Stomach (tissue), 9 donors: ENCODE measurements around the gene IKZF1. TPM values are rescaled to one million over a fixed set of nuclear protein-coding genes. Genes with fewer than 3 reads are reported as not detected.

Source experiments
- DNase-seq, 2 donors: peaks; one replicate each; pipeline versions ENCODE4 v3.0.0 to v3.0.0-alpha.2; 2013 to 2019
- H3K27ac ChIP-seq, 5 donors: fragments of 200-600 bp in 4 of 5; sonication (generic) in 4 of 5; one replicate each; pipeline ENCODE4 v1.5.1; 2013 to 2019; ENCODE audit warnings: mild to moderate bottlenecking in 1 of 5, moderate library complexity in 1 of 5
- H3K27me3 ChIP-seq, 3 donors: fragments of 200-600 bp; sonication (generic); one replicate each; pipeline ENCODE4 v1.5.1; 2017 to 2019; ENCODE audit warnings: mixed run types in 1 of 3
- H3K36me3 ChIP-seq, 4 donors: fragments of 200-600 bp; sonication (generic); 1 replicate in 3 of 4; 2 replicates in 1 of 4; pipeline ENCODE4 v1.5.1; 2016 to 2019
- H3K4me1 ChIP-seq, 4 donors: fragments of 200-600 bp; sonication (generic); one replicate each; pipeline ENCODE4 v1.5.1; 2016 to 2019
- H3K4me3 ChIP-seq, 4 donors: fragments of 200-600 bp; sonication (generic) in 3 of 4; one replicate each; pipeline ENCODE4 v1.5.1; 2016 to 2019; ENCODE audit warnings: mild to moderate bottlenecking in 1 of 4
- H3K9me3 ChIP-seq, 4 donors: fragments of 200-600 bp; sonication (generic); one replicate each; pipeline ENCODE4 v1.5.1; 2016 to 2019
- CTCF ChIP-seq, 7 experiments: fragments of 450-650 bp in 4 of 7; fragments of 200-600 bp in 3 of 7; sonication (generic) in 3 of 7; IDR thresholded peaks; one replicate each; pipeline ENCODE4 v1.5.1; 2016 to 2019; ENCODE audit warnings: antibody characterized with exemption in 7 of 7, control low read depth in 2 of 7, mild to moderate bottlenecking in 1 of 7
- EP300 ChIP-seq: sonication (generic); formaldehyde crosslinking; IDR thresholded peaks from one replicate; pipeline ENCODE4 v1.6.1; 2017; ENCODE audit warnings: antibody characterized with exemption
- POLR2A ChIP-seq, 4 donors: fragments of 450-650 bp; IDR thresholded peaks; one replicate each; pipeline ENCODE4 v1.6.1; 2016; ENCODE audit warnings: antibody characterized with exemption in 4 of 4, control low read depth in 2 of 4, mild to moderate bottlenecking in 1 of 4, moderate library complexity in 1 of 4
- POLR2AphosphoS5 ChIP-seq, 3 donors: sonication (generic); formaldehyde crosslinking; IDR thresholded peaks; one replicate each; pipeline ENCODE4 v1.6.1; 2016; ENCODE audit warnings: antibody characterized with exemption in 3 of 3
- WGBS, 5 donors: extraction: QIAGEN DNeasy Blood & Tissue Kit in 3 of 5; methylation state at CpG; one replicate each; pipeline versions ENCODE4 v1.1.5 to v1.1.7; 2013 to 2018; 5-methylcytosine and 5-hydroxymethylcytosine counted together
- intact Hi-C: fragments of 100-400 bp; cut with DNase I; formaldehyde crosslinking; loops from one replicate; pipeline ENCODE4 v1.15.1; 2023; ENCODE audit warnings: low total_unique reads
- polyA plus RNA-seq, 3 donors: library from polyadenylated mRNA; stranded (reverse); fragments of 200-250 nt; gene quantifications; one replicate each; pipeline ENCODE4 v1.2.3, GENCODE V29; 2013
- total RNA-seq, 5 donors: library from RNA; depleted of rRNA; stranded (reverse); fragments of >200 nt; gene quantifications; one replicate each; pipeline versions ENCODE4 v1.1.0 to v1.2.3, GENCODE V29; 2014 to 2016
- donor health status: healthy with polysubstance abuse.
- donor health status: Bipolar disorder and iron deficiency.
- donor health status: healthy.

The IKZF1 gene
- total and polyA plus RNA-seq, 8 donors: 1.5 to 139 (median 9.7) TPM

DNA sequence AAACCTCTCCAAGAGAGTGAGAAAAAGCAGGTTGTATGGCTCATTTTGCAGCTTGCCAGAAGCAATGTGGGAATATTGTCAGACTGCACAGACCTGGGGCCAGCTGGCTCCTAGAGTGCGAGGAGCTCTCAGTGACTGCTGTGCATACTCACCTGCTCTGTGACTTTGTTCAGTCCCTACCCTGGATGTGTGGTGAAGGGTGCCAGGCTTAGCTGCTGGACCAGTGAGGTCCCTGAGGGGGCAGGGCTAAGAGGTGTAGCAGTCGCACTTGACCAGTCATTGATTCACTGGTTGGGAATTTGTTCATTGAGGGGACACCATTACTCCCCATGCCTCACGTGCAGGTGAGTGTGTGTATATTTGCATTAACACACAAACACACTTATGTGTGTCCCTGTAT, 60.1 kb downstream of the IKZF1 start:
- TF ChIP-seq POLR2AphosphoS5 (IDR thresholded peaks at IDR 0.05): no peak
- TF ChIP-seq EP300: no peak
- no peak for TF ChIP-seq POLR2A (IDR thresholded peaks at IDR 0.05)
- TF ChIP-seq CTCF (IDR thresholded peaks at IDR 0.05): no peak
- intact Hi-C loops: no loop called here
- no peaks in the 10 kb centered on the region for H3K36me3 ChIP-seq
- WGBS, 5 donors: 58 to 77% (median 68%) methylated on average over 3 of the region's 3 CpGs
- no peaks in the 10 kb centered on the region for H3K27me3 ChIP-seq
- DNase-seq: no peak
- peak overlapping the region in 1 of 5 donors; percentile 34 for H3K27ac ChIP-seq
- H3K4me3 ChIP-seq: no peak overlapping the region
- peaks cover 0 to 6% (median 0%) of the 10 kb centered on the region in 4 donors for H3K4me1 ChIP-seq
- H3K9me3 ChIP-seq: peaks cover 0 to 11% (median 3%) of the 10 kb centered on the region in 4 donors

DNA sequence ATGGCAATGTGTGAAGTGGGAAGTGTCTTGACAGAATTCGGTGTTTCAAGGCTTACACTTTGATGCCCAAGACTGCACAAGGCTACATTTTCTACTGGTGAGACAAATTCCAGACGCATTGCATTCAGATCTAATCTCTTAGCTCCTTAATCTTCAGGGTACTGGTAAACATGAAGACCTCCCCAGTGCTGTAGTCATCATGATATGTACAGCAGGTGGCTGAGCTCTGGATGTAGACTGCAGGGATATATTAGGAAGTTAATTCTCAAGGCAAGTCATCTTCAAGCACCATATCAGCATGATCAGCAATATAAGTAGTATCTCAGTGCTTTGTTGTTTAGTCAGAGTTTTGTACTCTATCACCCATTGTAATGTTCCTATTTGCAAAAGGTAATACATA, 61.8 kb downstream of the IKZF1 start:
- no peak for TF ChIP-seq CTCF (IDR thresholded peaks at IDR 0.05)
- no peak for TF ChIP-seq EP300
- no peak for TF ChIP-seq POLR2A (IDR thresholded peaks at IDR 0.05)
- TF ChIP-seq POLR2AphosphoS5 (IDR thresholded peaks at IDR 0.05): no peak
- Histone ChIP-seq H3K27ac (no peak overlapping the region), H3K9me3 (peaks cover 0 to 11% (median 3%) of the 10 kb centered on the region in 4 donors), H3K4me1 (no peaks in the 10 kb centered on the region), H3K36me3 (peaks cover 0 to 2% (median 0%) of the 10 kb centered on the region in 4 donors), H3K27me3 (no peaks in the 10 kb centered on the region), H3K4me3 (no peak overlapping the region)
- 41 to 64% (median 61%) methylated on average over 2 of the region's 2 CpGs for WGBS, 5 donors
- DNase-seq: no peak
- intact Hi-C loops: no loop called here

DNA sequence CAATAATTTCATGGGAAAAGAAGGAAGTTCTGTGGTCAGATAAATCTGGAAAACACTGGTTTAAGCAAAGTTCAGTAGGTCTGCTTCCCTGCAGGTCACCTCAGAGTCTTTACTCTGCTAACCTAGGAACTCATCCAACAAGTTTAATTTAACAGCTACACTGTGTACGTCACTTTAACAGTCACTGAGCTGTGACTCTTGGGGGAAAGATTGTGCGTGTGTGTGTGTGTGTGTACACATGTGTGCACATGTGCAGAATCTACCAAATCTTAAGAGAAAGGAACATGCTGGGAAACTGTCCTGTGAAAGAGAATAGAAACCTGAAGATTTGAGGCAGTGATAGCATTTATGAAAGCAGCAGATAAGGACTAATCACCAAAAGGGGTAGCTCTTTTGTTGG, 62.6 kb downstream of the IKZF1 start:
- no peaks in the 10 kb centered on the region for H3K4me1 ChIP-seq
- intact Hi-C loops: no loop called here
- no peak overlapping the region for H3K27ac ChIP-seq
- TF ChIP-seq POLR2AphosphoS5 (IDR thresholded peaks at IDR 0.05) (no peak), POLR2A (IDR thresholded peaks at IDR 0.05) (no peak), CTCF (IDR thresholded peaks at IDR 0.05) (no peak), EP300 (no peak)
- DNase-seq: no peak
- peaks cover 0 to 11% (median 3%) of the 10 kb centered on the region in 4 donors for H3K9me3 ChIP-seq
- WGBS, 5 donors: 50 to 62% (median 57%) methylated on average over 2 of the region's 2 CpGs
- no peak overlapping the region for H3K4me3 ChIP-seq
- no peaks in the 10 kb centered on the region for H3K27me3 ChIP-seq
- H3K36me3 ChIP-seq: peaks cover 0 to 9% (median 0%) of the 10 kb centered on the region in 4 donors

DNA sequence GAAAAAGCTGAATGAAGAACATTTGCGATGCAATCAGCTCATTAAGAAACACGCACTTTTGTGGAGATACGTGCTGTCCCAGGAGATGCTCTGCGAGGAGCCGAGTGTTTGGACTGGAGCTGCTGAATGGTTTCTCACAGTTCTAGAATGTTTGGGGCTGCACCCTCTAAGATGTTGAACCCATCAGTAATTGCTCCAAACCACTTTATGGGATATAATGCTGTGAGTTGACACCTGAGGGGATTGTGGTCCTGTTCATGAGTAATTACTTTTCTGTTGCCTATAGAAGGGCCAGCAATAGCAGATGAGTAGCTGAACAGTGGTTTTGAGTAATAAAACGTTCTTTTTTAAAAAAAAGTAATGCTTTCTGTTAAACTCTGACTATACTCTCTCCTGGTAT, 63.1 kb downstream of the IKZF1 start:
- H3K27ac ChIP-seq: peak overlapping the region in 1 of 5 donors; percentile 21
- H3K27me3 ChIP-seq: no peaks in the 10 kb centered on the region
- H3K4me3 ChIP-seq: no peak overlapping the region
- H3K4me1 ChIP-seq: no peaks in the 10 kb centered on the region
- DNase-seq: no peak
- 76 to 82% (median 79%) methylated on average over 6 of the region's 6 CpGs for WGBS, 5 donors
- H3K36me3 ChIP-seq: peaks cover 0 to 9% (median 0%) of the 10 kb centered on the region in 4 donors
- TF ChIP-seq EP300 (no peak), POLR2AphosphoS5 (IDR thresholded peaks at IDR 0.05) (no peak), POLR2A (IDR thresholded peaks at IDR 0.05) (no peak), CTCF (IDR thresholded peaks at IDR 0.05) (no peak)
- intact Hi-C loops: no loop called here
- peaks cover 0 to 11% (median 3%) of the 10 kb centered on the region in 4 donors for H3K9me3 ChIP-seq
